Measurements from ENCODE around the gene DOCK7.
"Not testable (repeated sequence)": the region's sequence is repeated elsewhere in the genome, so short reads cannot be mapped to it uniquely, and the experiment has no call there.

Gene DOCK7, protein sequence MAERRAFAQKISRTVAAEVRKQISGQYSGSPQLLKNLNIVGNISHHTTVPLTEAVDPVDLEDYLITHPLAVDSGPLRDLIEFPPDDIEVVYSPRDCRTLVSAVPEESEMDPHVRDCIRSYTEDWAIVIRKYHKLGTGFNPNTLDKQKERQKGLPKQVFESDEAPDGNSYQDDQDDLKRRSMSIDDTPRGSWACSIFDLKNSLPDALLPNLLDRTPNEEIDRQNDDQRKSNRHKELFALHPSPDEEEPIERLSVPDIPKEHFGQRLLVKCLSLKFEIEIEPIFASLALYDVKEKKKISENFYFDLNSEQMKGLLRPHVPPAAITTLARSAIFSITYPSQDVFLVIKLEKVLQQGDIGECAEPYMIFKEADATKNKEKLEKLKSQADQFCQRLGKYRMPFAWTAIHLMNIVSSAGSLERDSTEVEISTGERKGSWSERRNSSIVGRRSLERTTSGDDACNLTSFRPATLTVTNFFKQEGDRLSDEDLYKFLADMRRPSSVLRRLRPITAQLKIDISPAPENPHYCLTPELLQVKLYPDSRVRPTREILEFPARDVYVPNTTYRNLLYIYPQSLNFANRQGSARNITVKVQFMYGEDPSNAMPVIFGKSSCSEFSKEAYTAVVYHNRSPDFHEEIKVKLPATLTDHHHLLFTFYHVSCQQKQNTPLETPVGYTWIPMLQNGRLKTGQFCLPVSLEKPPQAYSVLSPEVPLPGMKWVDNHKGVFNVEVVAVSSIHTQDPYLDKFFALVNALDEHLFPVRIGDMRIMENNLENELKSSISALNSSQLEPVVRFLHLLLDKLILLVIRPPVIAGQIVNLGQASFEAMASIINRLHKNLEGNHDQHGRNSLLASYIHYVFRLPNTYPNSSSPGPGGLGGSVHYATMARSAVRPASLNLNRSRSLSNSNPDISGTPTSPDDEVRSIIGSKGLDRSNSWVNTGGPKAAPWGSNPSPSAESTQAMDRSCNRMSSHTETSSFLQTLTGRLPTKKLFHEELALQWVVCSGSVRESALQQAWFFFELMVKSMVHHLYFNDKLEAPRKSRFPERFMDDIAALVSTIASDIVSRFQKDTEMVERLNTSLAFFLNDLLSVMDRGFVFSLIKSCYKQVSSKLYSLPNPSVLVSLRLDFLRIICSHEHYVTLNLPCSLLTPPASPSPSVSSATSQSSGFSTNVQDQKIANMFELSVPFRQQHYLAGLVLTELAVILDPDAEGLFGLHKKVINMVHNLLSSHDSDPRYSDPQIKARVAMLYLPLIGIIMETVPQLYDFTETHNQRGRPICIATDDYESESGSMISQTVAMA (N-terminal part only)

DNA sequence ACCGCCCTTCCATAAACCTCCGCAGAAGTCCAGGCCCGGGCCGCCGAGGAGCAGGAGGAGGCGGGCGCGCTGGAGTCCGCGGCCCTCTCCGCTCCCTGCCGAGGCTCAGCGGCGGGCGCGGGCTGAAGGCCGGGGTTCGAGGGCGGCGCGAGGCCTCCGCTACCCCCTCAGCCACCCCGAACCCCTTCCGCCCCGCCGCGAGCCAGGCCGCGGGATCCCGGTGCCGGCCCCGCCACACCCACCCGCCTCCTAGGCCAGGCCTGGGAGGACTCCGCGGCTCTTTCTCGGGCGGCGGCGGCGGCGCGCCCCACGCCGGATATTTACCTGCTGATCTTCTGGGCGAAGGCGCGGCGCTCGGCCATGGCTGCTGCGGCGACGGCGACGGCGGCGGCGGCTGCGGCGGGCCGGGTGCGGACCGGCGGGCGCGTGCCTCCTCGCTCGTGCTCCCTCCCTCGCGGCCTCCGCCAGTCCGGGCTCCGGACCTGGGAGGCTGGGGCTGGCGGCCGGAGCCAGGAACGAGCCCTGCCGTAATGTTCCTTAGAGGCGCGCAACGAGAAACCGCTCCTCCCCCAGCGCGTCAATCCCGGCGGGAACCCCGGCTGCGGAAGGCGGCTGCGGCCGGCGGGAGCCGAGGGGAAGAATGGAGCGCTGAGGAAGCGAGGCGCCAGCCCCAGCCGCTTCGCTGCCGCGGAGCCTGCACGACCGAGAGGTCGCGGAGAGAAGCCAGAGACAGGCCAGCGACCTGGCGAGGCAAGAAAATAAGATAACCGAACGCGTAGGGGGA is at the start of gene DOCK7:
DOCK7 (minus strand) TSS at position 484 of the 784 bp plus-strand sequence; CDS start at position 362, 122 bp downstream.
- peak; percentile 63 to 67 for DNase-seq

DNA sequence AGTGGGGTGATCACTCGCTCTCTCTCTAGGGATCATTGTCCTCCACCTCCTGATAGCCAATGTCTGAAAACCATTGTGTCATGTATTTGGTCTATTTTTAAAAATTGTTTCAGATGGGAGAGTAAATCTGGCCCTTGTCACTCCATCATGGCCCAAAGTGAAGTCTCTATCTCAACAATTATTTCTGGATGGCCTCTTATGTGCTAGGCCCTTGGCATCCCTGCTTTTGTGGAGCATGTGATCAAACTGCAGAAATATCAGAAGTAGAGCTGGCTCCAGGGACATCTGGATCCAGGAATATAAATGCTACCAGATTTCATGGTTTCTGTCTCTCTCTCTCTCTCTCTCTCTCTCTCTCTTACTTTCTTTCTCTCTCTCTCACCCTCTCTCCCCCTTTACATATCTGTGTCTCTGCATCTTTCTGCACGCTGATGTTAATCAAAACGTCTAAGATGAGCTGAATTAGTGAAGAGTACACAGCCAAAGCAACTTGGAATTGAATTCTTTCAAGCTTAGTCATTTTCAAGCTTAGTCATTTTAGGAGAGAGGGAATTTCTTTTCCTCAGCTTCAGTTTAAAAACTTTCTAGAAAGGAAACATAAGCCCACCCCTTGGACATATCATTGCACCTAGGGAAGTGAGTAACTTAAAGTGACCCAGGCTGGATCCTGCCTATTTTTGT is 47.4 kb upstream of the DOCK7 start:
- no peak for DNase-seq

DNA sequence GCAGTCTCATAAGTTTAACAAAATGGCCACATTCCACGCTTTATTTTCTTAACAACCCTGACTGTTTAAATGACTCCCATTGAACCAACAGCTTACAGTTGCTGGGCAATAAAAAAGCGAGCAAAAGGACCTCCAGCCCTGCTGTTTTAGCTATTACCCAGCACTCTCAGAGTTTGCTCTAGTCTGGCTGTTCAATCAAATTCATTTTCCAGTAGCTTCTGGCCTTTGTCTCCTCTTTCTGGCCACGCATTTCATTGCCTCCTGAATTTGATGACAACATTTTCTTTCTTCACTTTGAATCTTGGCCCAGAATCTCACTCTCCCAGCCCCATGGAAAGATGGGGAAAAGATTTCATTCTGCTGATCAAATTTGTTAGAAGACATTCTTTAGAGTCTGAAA is 44.1 kb upstream of the DOCK7 start:
- DNase-seq = no peak

DNA sequence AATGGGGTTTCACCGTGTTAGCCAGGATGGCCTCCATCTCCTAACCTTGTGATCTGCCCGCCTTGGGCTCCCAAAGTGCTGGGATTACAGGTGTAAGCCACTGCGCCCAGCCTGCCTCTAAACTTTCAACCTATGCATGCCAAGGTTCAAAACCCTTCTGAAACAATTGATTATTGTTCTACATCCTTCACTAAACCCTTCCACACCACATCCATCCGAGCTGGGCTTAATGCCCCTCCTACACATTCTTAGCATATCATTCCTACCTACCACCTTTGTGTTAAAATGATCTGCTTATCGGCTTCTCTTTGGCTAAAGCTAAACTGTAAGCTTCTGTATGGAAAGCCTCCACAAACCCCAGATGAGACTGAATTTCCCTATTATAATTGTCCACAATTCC is 40.8 kb upstream of the DOCK7 start:
- DNase-seq = no peak

DNA sequence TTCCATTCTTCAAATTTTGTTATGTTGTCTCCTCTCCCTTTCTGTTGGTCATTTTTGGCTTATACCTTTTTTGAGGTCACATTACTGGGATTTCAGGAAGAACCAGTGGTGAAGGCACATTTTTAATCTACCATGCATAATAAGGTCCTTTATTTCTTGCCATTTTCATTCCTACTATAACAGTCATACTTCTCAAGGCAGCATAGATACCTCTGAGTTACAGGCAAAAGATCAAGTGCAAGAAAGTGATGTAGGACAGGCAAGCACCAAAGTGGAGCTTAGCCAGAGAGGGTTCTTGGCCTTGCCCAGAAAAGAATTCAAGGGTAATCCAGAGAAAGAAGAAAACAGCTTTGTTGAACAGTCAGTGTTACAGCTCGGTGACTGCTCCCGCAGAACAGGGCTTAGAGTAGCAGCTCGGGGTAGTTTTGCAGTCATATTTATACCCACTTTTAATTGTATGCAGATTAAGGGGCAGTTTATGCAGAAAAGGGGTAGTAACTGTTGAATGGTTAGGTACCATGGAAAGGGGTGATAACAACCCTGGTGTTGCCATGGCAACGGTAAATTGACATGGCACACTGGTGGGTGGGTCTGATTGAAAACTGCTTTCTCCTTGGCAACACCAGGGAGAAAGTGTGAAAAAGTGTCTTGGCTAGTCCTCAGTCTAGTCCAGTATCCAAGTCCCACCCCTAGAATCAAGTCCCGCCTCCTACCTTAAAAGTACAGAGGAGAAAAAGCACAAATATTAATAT is 39.6 kb upstream of the DOCK7 start:
- DNase-seq = no peak

DNA sequence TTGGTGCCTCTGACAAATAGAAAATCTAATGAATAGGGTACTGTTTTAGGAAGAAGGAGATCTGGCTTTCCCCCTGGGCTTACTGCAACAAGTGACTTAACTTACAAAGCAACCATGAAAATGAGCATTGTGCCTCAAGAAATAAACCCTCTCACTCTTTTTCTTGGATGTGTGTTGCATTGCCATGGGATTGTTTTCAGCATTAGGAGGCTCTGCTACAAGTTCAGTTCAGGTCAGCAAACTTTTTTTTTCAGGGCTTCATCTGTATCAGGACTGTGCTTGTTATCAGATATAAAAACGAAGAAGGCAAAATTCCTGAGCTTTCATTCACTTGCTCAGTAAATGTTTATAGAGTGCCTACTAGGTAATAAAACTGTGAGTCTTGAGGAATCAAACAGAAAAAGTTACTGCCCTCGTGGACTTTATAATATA is 37.8 kb upstream of the DOCK7 start:
- DNase-seq = no peak

DNA sequence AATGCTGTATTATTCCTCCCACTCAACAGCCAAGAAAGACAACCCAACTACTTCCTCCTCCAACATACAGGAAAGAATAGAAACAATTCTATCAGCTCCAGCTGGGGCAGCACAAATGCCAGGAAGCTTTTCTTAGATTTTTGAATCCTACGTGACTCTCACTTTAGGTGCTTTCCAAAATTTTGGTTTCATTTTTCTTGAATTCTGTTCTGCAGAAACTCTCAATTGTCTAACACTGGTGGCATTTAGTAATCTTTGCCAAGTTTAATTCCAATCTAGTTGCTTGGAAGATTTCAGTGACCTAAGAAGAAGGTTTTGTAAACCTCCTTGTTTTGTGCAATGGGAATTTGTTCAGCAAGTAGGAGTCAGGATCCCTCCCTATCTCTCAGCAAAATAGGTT is 37.1 kb upstream of the DOCK7 start:
- no peak for DNase-seq

DNA sequence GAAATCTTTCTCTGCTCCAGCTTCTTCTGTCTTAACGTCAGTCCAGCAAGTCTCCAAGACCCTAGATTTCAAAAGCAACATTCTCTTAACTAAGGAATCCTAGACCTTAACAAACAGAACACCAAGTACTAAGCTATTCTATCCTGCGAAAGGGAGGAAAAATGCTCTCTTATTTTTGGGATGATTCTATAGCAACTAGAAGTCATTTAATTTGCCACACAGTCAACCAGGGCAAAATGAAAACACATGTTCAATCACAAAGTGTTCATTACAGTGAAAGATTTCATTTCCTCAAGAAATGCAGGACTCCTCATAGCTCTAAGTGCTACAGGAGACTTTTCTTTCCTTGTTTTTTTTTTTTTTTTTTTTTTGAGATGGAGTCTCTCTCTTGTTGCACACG is 36.2 kb upstream of the DOCK7 start:
- no peak for DNase-seq

DNA sequence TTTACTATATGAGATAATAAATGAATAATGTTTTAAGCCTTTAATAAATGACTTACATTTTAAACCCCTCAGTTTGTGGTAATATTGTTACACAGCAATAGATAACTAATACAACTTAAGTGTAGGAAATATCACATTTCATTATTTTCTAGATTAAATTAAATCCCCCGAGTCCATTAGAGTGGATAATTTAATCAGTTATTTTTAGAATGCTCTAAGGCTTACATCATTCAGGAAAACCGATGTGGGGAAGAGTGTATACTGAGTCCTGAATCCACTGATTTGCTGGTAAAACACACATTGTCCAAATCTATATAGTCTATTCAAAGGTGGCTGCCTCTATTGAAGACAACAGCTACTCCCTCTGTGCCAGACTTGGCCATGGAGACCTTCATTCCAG is 35.7 kb upstream of the DOCK7 start:
- DNase-seq = no peak

DNA sequence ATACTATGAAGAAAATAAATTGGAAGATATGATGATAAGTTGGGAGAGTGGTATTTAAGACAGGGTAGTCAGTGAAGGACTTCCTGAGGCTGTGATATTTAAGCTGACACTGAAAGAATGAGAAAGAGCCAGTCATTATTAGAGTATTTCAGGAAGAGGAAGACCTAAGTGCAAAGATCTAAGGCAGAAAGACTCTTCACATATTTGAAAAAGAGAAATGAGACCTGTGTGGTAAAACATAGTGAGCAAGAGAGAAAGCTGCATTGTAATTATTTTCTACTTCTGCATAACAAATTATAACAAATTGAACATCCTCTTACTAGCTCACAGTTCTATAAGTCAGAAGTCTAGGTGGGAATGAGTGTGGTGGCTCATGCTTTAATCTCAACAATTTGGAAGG is 34.6 kb upstream of the DOCK7 start:
- no peak for DNase-seq

DNA sequence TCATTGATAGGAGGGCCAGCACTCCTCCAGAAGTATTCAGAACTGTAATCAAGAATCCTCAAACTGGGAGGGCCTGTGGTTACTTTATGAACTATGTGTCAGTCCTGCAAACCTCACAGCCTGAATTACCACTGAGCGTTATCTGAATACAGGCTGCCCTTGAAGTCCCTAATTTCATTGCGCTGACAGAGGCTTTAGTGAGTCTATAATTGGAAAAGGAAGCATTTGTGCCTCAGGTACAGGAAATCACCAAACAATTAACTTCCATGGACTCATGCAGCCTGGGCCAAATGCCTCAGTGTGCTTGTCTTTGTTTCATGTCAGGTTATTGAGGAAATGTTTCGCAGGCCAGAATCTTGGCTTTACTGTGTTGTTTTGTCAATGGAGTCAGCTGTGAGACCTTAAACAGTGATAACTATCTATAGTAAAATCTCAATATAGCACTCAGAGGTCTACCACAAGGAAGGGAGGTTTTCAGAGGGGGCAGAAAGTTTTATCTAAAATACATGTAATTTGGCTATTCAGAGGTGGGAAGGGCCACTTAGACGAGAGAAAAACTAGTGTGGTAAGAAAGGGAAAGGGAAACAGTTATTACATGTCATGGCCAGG is 32.9 kb upstream of the DOCK7 start:
- no peak for DNase-seq

DNA sequence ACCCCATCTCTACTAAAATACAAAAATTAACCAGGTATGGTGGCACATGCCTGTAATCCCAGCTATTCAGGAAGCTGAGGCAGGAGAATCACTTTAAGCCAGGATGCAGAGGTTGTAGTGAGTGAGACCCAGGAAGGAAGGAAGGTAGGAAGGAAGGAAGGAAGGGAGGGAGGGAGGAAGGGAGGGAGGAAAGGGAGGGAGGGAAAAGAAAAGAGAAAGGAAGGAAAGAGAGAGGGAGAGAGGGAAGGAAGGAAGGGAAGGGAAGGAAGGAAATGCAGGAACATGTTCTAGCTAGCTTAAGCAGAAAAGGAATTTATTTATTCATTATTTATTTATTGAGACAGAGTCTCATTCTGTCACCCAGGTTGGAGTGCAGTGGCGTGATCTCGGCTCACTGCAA is 30.2 kb upstream of the DOCK7 start:
- DNase-seq = not testable (repeated sequence)

DNA sequence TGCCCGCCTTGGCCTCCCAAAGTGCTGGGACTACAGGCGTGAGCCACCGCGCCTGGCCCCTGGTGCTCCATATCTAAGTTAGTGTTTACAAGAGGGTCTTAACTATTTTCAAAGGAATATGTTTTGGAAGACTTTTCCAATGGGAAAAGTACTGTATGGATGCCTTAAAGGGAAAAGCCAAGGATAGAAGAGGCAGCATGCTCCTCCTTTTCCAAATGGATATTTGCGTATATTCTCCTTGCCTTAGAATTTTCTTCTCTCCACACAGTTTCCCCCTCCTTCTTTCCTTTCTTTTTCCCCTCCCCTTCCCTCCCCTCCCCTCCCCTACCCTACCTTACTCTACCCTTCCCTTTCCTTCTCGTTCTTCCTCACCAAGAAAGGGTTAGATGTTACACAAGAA is 29.3 kb upstream of the DOCK7 start:
- no peak for DNase-seq

DNA sequence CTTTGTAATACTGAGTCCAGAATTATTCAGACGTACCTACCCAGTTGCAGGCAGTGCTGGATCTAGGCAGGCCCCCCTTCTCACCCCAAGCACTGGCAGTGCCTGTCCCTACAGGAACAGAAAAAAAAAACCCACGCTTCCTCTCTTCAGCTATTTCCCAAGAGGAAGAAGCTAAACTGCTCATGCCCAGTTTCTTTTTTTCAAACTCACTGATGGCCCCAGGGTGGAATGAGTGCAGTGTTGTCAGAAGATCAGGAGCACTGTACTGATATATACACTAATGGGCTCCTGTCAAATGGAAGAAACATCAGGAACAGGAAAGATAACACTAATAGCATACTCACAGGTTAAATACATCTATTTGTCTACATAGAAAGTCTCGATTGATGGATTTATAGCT is 28.2 kb upstream of the DOCK7 start:
- DNase-seq = no peak

DNA sequence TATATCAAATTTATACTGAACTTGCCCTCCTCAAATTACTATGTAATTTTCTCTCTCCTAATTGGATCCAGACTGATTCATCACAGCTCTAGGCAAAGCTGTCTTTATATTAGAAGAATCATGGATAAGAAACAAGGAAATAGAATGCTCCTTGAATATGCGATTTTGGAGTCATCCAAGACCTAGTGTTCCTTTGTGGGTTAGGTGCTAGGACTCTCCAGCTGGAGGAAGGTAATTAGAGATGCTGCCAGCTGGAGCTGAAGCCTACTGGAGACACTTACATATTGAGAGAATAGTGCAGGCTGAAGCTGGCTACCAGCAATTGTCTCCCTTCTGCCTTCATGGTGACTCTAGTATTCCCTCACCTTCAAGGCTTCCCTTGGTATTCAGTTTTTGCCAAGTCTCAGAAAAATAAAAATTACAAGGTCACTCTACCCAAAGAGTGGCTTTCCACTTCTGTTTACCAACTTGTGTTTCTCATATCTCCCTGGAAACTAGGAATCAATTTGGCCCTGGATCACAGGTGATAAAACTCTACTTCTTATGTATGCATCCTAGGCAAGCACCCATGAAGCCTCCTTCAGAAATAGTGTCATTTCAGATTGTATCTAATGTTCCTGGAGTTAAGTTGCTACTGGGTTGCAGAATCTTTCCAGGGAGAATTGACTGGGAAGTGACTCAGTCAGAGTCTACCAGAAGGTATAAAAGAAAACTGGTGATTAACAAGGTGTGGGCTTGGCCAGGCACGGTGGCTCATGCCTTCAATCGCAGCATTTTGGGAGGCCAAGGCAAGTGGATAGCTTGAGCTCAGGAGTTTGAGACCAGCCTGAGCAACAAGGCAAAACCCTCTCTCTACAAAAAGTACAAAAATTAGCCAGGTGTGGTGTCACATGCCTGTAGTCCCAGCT is 24.4 kb upstream of the DOCK7 start:
- no peak for DNase-seq

DNA sequence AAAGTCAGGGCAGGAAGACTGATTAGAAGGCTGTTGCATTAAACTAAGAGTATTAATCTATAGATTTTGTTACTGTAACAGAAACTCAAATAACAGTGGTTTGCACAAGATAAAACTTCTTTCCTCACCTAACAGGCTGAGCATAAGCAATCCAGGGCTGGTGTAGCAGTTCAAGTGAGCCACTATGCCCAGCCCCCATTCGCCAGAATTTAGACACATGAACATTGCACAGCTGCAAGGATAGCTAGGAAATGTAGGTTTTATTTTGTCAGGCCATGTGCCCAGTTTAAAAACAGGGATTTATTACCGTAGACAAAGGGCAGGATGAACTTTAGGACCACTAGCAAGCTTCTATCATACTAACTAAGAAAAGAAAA is 19.5 kb upstream of the DOCK7 start:
- DNase-seq = no peak

DNA sequence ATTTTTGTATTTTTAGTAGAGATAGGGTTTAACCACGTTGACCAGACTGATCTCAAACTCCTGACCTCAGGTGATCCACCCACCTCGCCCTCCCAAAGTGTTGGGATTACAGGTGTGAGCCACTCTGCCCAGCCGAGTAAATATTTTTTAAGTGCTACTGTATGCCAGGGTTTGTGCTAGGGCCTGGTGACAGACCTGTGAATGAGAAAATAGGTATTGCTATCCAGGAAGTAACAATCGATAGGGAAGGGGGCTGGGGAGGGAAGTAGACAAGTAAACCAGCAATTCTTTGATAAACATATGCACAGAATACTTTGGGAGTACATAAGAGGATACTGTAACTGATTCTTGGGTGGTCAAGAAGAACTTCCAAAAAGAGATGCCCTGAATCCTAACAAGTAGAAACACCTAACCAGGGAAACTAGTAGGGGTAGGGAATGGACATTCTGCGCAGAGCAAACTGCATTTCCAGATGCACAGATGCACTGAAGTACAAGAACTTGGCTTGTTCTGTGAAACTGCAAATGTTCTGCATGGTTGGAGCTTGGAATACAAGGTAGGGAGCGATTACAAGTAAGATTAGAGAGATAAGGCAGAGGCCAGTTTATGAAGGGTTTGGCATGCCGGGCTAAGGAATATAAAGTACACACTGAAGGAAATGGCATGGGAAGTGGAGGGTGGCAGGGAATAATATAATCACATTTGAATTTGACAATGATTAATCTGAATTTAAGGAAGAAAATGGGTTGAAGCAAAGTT is 19.0 kb upstream of the DOCK7 start:
- DNase-seq = no peak

DNA sequence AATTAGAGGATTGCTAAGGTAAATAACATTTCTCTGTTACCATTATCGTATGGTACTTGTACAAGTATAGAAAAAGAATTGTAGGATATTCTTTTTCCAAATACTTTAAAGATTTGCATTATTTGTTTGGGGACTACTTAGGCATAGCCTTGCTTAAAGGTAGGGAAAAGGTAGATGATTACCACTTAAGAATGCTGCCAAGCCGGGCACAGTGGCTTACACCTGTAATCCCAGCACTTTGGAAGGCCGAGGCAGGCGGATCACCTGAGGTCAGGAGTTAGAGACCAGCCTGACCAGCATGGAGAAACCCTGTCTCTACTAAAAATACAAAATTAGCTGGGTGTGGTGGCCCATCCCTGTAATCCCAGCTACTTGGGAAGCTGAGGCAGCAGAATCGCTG is 10.0 kb upstream of the DOCK7 start:
- DNase-seq = not testable (repeated sequence)

DNA sequence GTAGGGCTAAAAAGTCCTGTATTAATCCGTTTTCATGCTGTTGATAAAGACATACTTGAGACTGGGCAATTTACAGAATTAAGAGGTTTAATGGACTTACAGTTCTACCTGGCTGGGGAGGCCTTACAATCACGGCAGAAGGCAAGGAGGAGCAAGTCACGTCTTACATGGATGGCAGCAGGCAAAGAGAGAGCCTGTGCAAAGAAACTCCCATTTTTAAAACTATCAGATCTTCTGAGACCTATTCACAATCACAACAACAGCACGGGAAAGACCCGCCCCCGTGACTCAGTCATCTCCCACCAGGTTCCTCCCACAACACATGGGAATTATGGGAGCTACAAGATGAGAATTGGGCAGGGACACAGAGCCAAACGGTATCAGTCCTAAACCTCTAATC is 6.3 kb upstream of the DOCK7 start:
- DNase-seq = not testable (repeated sequence)

All from hippocampal formation (tissue), 2 donors.